Measurements from ENCODE around the gene CEACAM3.

Gene CEACAM3

DNA sequence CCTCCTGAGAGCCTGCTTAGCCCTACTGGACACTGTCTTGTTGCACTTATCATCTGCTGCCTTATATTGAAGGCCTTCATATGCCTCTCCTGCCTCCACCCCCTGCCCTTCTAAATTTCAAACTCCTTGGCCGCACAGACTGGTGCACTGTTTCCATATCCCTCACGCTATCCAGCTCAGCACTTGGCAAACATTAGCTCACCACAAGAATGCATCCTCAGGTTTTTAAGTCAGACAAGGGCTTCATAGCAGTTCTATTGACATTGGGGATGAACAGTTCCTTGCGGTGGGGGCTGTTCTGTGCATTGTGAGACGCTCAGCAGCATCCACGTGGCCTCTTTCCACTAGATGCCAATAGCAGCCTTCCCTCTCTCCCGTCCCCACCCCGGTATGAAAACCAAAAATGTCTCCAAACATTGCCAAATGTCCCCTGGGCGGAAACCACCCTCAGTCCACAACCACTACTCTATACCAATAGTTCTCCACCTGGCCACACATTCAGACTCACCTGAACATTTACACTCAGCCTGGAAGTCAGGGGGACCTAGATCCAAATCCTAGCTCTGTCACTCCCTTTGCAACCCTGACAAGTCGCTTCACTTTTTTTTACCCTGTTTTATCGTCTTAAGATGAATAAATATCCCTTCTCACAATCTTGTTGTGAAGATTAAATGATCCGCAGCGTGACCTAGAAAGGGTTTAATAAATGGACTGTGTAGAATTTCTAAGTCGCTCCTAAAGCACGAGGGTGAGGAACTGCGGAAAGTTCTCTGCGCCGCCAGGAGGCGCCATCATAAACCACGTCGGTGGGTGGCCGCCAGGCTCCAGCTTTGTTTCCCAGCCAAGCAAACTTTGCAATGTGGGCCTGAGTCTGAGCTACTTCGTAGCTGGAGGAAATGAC lies 3.6 kb upstream of the CEACAM3 start:
- peak; percentile 30 for DNase-seq (ENCODE audit: low read depth)

GRCh38 chr19:41793414-41793727 lies 3.0 kb upstream of the CEACAM3 start:
- DNase-seq (ENCODE audit: low read depth): no peak

GRCh38 chr19:41795031-41795461 lies 1.3 kb upstream of the CEACAM3 start:
- DNase-seq (ENCODE audit: low read depth): peak; percentile 21

DNA sequence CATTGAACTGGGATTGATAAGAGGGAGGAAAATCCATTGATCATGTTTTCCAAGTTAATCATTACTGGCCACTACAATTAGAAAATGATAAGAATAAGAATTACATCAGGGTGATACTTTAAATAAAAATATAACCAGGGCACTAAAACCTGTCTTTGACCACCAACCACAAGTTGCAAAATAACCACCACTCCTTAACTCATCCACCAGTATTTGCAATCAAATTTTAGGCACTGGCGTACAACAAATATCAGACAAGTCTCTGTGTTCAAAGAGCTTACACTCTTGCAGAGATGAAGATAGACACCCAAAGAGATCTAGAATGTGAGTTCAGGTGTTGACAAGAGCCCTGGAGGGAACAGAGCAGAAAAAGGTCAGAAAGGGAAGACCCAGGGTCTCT lies 514 bp downstream of the CEACAM3 start:
- no peak for DNase-seq (ENCODE audit: low read depth)

- no peak for DNase-seq (ENCODE audit: low read depth)
Measured at GRCh38 chr19:41799444-41800000, 3.1 kb downstream of the CEACAM3 start.

DNA sequence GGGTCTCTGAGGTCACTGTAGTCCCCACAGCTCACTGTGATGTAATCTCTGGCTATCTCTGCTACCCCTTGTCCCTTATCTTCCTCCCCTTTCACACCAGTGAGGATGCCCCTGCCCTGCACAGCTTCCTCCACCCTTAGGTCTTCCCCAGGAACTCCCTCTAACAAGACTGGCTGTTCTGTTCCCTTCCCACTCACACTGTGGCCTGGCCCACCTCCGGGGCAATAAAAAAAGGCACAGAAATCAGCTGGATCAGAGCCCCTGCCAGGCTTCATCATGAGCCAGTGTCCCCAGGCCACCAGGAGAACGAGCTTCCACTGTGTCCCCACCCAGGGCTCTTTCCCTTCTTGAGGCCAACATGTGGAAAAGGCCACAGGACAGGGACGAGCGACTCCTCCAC lies 4.6 kb downstream of the CEACAM3 start:
- no peak for DNase-seq (ENCODE audit: low read depth)

DNA sequence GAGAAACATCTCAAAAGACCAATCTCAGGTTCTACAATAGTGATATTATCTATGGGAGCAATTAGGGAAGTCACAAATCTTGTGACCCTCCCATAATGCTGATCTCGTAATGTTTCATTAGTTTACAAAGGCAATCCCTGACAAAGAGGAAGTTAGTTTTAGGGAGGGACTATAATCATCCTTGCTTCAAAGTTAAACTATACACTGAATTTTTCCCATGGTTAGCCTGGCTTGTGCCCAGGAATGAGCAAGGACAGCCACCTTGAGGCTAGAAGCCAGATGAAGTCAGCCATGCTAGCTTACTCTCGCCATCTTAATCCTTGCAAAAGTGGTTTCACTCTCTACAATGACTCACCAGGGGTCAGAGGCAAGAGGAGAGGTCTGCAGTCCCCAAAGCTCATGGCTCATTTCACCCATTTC lies 5.4 kb downstream of the CEACAM3 start:
- DNase-seq (ENCODE audit: low read depth): no peak

- no peak for DNase-seq (ENCODE audit: low read depth)
Measured at GRCh38 chr19:41802770-41803169, 6.4 kb downstream of the CEACAM3 start.

DNA sequence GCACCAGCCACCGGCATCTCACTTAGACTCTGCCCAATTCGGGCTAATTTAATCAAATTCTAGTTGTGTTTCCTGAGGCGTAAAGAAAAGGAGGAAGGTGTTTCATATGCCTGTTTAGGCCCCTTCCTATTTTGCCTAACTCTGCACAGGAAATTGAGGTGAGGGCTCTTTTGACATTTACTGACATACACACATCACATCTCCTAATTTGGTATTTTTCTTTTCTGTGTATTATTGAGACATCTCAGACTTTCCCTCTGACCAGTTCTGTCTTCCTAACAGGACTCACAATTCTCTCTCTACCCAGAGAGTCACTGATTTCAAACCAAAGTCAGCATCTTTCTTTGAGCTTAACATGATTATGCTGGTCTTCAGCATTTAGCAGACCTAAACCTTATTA lies 7.9 kb downstream of the CEACAM3 start:
- DNase-seq (ENCODE audit: low read depth): no peak

- no peak for DNase-seq (ENCODE audit: low read depth)
Measured at GRCh38 chr19:41807176-41807575, 10.8 kb downstream of the CEACAM3 start.

DNA sequence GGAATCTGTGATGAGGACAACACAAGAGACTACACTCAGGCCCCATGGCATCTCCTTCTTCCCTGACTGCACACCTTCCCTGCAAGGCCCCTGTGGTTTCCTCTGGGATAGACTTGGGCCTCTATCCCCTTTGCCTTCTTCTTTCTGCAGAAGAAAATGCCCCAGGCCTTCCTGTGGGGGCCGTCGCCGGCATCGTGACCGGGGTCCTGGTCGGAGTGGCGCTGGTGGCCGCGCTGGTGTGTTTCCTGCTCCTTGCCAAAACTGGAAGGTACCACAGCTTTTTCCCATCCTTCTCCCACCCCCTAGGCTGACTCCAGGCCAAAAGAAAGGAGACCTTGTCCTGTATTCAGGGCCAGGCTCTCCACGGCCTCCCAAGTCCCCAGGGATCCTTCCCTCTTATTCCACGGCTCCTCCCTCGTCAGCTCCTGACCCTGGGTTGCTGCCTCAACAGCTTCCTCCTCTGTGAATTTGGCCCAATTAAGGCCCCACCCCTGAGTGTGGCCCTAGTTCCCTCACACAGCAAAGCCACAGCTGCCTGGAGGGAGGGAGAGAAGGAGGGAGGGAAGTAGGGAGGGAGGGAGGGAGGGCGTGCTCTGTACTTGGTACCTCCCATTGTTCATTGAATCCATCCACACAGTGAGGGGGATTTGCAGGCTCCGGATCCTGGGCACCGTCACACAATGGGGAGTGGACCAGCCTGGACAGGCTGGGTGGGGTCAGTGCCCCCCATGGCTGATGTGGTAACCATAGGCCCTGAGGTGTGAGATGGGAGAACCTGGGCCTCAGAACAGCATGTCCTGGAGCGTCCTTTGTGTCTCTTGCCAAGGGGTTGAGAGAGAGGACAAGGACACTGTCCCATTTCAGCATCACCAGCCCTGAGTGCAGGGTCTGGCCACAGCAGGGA lies 12.5 kb downstream of the CEACAM3 start:
- no peak for DNase-seq (ENCODE audit: low read depth)

GRCh38 chr19:41810301-41810700 lies 13.9 kb downstream of the CEACAM3 start:
- DNase-seq (ENCODE audit: low read depth): no peak

- DNase-seq (ENCODE audit: low read depth): no peak
Measured at GRCh38 chr19:41811036-41811435, 14.6 kb downstream of the CEACAM3 start.

DNA sequence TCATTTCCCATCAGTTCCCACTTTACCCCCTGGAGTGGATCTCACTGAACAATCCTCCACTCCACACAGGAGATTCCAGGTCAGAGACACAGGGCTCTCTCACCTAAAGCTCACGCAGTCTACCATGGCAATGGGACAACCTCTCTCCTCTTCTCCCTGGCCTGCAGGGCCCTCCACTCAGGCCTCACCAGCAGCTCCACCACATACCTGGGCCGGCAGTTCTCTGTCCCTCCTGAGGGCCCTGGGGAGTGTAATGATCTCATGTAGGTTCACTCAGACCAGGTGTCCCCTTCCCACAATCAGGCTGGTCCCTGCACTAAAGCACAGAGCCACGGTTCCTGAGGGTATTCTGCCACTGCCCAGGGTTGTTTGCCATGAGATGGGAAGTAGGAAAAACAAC lies 15.6 kb downstream of the CEACAM3 start:
- no peak for DNase-seq (ENCODE audit: low read depth)

GRCh38 chr19:41813911-41814310 lies 17.5 kb downstream of the CEACAM3 start:
- DNase-seq (ENCODE audit: low read depth): no peak

- DNase-seq (ENCODE audit: low read depth): no peak
Measured at GRCh38 chr19:41815301-41815700, 18.9 kb downstream of the CEACAM3 start.

- no peak for DNase-seq (ENCODE audit: low read depth)
Measured at GRCh38 chr19:41816761-41817160, 20.4 kb downstream of the CEACAM3 start.

DNA sequence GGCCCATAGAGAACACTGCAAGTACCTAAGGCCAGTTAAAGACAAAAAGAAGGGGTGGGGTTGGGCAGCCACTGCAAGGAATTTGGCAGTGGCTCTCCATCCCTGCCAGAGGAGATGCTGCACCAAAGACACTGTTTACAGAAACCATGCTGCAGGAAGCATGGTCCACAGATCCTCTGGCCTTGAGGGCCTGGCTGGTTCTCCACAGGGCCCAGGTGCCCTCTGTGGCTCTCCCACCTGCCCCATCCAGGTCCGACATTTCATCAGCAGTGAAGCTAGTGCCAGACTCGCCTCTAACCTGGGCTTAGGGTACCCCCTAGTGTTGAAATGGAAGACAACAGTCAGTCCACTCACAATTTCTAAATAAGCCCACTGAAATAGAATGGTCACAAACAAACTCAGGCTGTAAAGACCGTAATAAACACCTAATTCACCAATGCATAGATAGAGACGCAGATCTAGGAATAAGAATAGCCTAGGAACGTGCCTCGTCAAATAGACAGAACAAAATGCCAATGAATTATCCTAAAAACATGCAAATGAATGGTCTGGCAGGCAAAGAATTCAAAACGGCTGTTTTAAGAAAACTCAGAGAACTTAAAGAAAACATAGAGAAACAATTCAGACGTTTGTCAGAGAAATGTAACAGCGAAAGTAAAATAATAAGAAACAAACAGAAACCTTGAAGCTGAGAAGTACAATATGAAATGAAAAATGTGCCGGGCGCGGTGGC lies 24.8 kb downstream of the CEACAM3 start:
- peak; percentile 9 for DNase-seq (ENCODE audit: low read depth)

DNA sequence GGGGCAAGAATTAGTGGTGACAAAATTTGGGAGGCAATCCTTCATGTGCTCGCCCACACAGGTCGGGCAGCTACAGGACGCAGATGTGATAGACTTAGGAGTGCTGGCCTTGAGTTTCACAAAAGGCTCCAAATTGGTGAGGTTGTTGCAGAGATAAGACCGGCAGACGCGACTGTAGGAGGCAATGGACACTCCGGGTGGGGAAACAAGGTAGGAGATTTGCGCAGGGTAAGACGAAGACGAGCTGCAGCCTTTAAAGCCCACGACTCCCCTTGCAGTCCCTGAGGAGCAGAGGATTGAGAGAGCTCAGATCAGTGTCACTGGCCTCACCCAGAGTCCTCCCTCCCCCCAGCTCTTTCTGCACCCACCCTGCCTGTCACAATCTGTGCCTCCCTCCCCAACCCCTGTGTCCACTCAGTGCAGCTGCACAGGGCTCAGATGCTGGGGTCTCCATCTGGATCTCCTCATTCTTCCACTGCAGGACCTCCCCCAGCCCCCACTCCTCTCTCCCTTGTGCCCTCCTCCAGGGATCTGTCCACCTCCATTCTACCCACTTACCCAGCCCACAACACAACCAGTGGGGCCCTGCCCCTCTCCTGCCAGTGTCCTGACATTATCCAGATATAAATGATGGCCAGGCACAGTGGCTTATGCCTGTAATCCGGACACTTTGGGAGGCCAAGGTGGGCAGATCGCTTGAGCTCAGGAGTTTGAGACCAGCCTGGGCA lies 41.8 kb downstream of the CEACAM3 start:
- no peak for DNase-seq (ENCODE audit: low read depth)

GRCh38 chr19:41839211-41839610 lies 42.8 kb downstream of the CEACAM3 start:
- DNase-seq (ENCODE audit: low read depth): no peak

- no peak for DNase-seq (ENCODE audit: low read depth)
Measured at GRCh38 chr19:41843371-41843770, 47.0 kb downstream of the CEACAM3 start.
